HG03520 (cell line): Measurements from ENCODE around the gene PCDHGB7.
A peak's percentile ranks its signal among the peaks of the same experiment; 100 is the strongest.
"Not testable (repeated sequence)": the region's sequence is repeated elsewhere in the genome, so short reads cannot be mapped to it uniquely, and the experiment has no call there.

Experiments
- ATAC-seq: cut with Tn5 transposase; IDR thresholded peaks from one replicate; pipeline ENCODE4 v1.9.1; 2021; ENCODE audit warnings: mild to moderate bottlenecking, moderate library complexity; ENCODE audit not compliant: unreplicated experiment

The PCDHGB7 gene

DNA sequence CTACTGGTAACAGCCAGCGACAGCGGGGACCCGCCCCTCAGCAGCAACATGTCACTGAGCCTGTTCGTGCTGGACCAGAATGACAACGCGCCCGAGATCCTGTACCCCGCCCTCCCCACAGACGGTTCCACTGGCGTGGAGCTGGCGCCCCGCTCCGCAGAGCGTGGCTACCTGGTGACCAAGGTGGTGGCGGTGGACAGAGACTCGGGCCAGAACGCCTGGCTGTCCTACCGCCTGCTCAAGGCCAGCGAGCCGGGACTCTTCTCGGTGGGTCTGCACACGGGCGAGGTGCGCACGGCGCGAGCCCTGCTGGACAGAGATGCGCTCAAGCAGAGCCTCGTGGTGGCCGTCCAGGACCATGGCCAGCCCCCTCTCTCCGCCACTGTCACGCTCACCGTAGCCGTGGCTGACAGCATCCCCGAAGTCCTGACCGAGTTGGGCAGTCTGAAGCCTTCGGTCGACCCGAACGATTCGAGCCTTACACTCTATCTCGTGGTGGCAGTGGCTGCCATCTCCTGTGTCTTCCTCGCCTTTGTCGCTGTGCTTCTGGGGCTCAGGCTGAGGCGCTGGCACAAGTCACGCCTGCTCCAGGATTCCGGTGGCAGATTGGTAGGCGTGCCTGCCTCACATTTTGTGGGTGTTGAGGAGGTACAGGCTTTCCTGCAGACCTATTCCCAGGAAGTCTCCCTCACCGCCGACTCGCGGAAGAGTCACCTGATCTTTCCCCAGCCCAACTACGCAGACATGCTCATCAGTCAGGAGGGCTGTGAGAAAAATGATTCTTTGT lies 22.9 kb upstream of the PCDHGB7 start:
- ATAC-seq, result not testable (repeated sequence)

DNA sequence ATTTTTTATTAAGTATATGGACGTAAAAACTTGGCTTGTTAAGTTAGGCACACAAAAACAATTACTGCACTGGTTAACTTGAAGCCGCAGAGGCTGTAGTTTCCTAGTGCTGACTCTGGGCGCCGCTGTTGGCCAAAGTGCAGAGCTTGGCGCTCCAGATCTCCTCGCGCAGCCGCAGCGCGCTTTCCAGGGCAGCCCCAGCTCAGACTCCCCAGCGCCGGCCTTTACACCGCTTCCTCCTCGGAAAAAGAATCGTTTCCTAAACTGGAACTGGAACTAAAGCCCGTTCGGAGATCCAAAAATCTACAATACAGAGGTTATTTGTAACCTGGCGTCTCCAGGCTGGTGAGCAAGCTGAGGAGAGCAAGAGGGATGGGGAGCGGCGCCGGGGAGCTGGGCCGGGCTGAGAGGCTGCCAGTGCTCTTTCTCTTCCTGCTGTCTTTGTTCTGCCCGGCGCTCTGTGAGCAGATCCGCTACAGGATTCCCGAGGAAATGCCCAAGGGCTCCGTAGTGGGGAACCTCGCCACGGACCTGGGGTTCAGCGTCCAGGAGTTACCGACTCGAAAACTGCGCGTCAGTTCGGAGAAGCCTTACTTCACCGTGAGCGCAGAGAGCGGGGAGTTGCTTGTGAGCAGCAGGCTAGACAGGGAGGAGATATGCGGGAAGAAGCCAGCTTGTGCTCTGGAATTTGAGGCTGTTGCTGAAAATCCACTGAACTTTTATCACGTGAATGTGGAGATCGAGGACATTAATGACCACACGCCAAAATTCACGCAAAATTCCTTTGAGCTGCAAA lies 19.5 kb upstream of the PCDHGB7 start, which contains the start of gene PCDHGB5:
Gene PCDHGB5, plus strand, starts transcription at position 192 of the 796 bp plus-strand sequence. Its CDS starts 181 bp downstream, at position 373.
- ATAC-seq, result peak; percentile 100

GRCh38 chr5:141398608-141399007 lies 18.9 kb upstream of the PCDHGB7 start:
- ATAC-seq, result no peak

DNA sequence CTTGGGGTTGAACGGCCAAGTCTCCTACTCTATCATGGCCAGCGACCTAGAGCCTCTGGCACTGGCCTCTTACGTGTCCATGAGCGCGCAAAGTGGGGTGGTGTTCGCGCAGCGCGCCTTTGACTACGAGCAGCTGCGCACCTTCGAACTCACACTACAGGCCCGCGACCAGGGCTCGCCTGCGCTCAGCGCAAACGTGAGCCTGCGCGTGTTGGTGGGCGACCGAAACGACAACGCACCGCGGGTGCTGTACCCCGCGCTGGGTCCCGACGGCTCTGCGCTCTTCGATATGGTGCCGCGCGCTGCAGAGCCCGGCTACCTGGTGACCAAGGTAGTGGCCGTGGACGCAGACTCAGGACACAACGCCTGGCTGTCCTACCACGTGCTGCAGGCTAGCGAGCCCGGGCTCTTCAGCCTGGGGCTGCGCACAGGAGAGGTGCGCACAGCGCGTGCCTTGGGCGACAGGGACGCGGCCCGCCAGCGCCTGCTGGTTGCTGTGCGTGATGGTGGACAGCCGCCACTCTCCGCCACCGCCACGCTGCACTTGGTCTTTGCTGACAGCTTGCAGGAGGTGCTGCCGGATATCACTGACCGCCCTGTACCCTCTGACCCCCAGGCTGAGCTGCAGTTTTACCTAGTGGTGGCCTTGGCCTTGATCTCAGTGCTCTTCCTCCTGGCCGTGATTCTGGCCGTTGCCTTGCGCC lies 17.8 kb upstream of the PCDHGB7 start:
- ATAC-seq, result no peak

DNA sequence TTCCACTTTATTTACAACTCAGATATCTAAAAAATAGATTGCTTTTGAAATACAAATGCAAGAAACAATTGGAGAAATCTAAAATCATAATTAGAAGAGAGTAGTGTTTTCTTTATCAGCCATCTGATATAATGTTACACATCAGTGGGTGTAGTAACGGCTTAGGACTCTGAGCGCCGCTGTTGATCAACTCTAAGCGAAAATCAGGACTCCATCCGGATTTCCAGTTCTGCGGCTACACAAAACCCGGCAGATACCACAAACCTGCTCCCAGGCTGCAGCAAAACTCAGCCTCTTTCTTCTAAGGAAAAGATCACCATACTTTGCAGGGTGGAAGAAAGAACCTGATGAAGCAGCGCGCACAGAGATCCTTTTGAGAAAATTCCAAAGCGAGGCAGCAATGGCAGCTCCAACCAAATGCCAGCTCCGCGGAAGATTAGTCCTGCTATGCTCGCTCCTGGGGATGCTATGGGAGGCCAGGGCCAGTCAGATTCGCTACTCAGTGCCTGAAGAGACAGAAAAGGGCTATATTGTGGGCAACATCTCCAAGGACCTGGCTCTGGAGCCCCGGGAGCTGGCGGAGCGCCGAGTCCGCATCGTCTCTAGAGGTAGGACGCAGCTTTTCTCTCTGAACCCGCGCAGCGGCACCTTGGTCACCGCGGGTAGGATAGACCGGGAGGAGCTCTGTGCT lies 14.8 kb upstream of the PCDHGB7 start, which contains the start of gene PCDHGA9:
Gene PCDHGA9, plus strand, starts transcription at position 226 of the 691 bp plus-strand sequence. Its CDS starts 175 bp downstream, at position 401.
- ATAC-seq, result no peak

DNA sequence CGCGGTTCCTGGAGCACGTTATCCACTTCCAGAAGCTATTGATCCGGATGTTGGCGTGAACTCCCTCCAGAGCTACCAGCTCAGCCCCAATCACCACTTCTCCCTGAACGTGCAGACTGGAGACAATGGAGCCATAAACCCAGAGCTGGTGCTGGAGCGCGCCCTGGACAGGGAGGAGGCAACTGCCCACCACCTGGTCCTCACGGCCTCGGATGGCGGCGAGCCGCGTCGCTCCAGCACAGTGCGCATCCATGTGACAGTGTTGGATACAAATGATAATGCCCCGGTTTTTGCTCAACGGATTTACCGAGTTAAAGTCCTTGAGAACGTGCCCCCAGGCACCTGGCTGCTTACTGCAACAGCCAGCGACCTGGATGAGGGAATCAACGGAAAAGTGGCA lies 14.1 kb upstream of the PCDHGB7 start:
- ATAC-seq, result no peak

GRCh38 chr5:141407790-141408505 lies 9.5 kb upstream of the PCDHGB7 start, which contains the start of gene PCDHGB6:
TSS of gene PCDHGB6 (plus strand) at chr5:141408021. CDS start at chr5:141408203, 182 bp downstream.
- ATAC-seq, result not testable (repeated sequence)

GRCh38 chr5:141409598-141410306 lies 7.7 kb upstream of the PCDHGB7 start:
- no peak for ATAC-seq

- ATAC-seq, result no peak
Measured at GRCh38 chr5:141411575-141411974, 5.9 kb upstream of the PCDHGB7 start.

DNA sequence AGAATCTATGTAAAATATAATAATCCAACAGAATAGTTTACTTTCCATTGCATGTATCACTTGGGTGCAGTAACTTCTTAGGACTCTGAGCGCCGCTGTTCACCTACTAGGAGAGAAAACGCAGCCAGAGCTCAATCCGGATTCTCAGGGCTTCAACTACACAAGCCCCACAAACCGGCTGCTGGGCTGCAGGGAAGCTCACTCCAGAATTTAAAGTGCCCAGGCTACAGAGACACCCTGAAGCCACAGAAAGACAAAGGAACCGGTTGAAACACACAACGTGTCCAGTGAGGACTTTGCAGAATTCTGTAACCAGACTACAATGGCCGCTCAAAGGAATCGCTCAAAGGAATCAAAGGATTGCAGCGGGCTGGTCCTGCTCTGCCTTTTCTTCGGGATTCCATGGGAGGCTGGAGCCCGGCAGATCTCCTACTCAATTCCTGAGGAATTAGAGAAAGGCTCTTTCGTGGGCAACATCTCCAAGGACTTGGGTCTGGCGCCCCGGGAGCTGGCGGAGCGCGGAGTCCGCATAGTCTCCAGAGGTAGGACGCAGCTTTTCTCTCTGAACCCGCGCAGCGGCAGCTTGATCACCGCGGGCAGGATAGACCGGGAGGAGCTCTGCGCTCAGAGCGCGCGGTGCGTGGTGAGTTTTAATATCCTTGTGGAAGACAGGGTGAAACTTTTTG lies 4.5 kb upstream of the PCDHGB7 start, which contains the start of gene PCDHGA10:
Gene PCDHGA10, plus strand, starts transcription at position 134 of the 686 bp plus-strand sequence. Its CDS starts 189 bp downstream, at position 323.
- peak; percentile 76 for ATAC-seq

DNA sequence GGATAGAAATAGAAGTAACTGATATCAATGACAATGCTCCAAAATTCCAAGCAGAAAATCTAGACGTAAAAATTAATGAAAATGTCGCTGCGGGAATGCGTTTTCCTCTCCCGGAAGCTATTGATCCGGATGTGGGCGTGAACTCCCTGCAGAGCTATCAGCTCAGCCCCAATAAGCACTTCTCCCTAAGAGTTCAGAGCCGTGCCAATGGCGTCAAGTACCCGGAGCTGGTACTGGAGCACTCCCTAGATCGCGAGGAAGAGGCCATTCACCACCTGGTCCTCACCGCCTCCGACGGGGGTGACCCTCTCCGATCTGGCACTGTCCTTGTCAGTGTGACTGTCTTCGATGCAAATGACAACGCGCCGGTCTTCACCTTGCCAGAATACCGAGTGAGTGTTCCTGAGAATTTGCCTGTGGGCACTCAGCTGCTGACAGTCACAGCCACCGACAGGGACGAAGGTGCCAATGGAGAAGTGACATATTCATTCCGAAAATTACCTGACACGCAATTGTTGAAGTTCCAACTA lies 3.9 kb upstream of the PCDHGB7 start:
- no peak for ATAC-seq

DNA sequence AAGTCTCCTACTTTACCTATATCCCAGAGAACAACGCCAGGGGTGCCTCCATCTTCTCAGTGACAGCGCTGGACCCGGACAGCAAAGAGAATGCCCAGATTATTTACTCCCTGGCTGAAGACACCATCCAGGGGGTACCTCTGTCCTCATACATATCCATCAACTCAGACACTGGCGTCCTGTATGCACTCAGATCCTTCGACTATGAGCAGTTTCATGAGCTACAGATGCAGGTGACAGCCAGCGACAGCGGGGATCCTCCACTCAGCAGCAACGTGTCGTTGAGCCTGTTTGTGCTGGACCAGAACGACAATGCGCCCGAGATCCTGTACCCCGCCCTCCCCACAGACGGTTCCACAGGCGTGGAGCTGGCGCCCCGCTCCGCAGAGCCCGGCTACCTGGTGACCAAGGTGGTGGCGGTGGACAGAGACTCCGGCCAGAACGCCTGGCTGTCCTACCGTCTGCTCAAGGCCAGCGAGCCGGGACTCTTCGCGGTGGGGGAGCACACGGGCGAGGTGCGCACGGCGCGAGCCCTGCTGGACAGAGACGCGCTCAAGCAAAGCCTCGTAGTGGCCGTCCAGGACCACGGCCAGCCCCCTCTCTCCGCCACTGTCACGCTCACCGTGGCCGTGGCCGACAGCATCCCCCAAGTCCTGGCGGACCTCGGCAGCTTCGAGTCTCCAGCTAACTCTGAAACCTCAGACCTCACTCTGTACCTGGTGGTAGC lies 2.8 kb upstream of the PCDHGB7 start:
- ATAC-seq, result not testable (repeated sequence)

- not testable (repeated sequence) for ATAC-seq
Measured at GRCh38 chr5:141415275-141415618, 2.2 kb upstream of the PCDHGB7 start.

DNA sequence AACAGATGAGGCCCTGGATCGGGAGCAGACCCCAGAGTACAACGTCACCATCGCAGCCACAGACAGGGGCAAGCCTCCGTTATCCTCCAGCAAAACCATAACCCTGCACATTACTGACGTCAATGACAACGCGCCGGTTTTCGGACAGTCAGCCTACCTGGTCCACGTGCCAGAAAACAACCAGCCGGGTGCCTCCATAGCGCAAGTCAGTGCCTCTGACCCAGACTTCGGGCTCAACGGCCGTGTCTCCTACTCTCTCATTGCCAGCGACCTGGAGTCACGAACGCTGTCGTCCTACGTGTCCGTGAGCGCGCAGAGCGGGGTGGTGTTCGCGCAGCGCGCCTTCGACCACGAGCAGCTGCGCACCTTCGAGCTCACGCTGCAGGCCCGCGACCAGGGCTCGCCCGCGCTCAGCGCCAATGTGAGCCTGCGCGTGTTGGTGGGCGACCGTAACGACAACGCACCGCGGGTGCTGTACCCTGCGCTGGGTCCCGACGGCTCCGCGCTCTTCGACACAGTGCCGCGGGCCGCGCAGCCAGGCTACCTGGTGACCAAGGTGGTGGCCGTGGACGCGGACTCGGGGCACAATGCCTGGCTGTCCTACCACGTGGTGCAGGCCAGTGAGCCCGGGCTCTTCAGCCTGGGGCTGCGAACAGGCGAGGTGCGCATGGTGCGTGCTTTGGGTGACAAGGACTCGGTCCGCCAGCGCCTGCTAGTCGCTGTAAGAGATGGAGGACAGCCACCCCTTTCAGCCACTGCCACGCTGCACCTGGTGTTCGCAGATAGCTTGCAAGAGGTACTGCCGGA lies 1.8 kb downstream of the PCDHGB7 start:
- no peak for ATAC-seq

DNA sequence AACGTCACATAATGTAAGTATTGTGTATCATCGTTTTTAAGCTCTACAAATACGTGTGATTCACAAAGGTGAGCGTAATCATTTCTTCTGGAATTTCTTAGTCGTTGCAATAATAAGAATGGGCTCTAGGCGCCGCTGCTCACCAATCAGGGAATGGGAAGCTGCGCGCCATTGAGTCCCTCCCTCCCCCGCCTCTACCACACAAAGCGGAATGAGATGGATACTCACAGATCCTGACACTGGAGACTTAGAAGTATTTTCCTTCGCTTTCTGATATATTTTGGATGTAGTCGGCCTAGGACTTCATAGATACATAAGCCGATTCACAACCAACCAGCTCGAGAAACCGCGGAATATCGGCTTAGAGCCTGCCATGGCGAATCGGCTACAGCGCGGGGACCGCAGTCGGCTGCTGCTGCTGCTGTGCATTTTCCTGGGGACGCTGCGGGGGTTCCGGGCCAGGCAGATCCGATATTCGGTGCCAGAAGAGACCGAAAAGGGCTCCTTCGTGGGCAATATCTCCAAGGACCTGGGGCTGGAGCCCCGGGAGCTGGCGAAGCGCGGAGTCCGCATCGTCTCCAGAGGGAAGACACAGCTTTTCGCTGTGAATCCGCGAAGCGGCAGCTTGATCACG lies 3.5 kb downstream of the PCDHGB7 start, which contains the start of gene PCDHGA11:
Gene PCDHGA11, plus strand, starts transcription at position 197 of the 634 bp plus-strand sequence. Its CDS starts 177 bp downstream, at position 374.
- peak; percentile 36 for ATAC-seq

DNA sequence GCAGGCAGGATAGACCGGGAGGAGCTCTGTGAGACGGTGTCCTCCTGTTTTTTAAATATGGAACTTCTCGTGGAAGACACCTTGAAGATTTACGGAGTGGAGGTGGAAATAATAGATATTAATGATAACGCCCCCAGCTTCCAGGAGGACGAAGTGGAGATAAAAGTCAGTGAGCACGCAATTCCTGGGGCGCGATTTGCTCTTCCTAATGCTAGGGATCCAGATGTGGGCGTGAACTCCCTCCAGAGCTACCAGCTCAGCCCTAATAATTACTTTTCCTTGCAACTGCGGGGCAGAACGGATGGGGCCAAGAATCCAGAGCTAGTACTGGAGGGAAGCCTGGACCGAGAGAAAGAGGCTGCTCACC lies 4.0 kb downstream of the PCDHGB7 start:
- no peak for ATAC-seq
